WTC11 (cell line): ENCODE results near the gene DLGAP4. TPM values are rescaled to one million over a fixed set of nuclear protein-coding genes. Genes with fewer than 3 reads are reported as not detected.

ENCODE experiments used
- ATAC-seq: fragments of 200-7000 bp; cut with Tn5 transposase; 2 replicates; pipeline ENCODE4 v1.10.0; 2021; ENCODE audit warnings: mild to moderate bottlenecking, moderate library complexity
- CTCF ChIA-PET: fragments of 300-600 bp; sonication (Branson Sonifier 250); formaldehyde crosslinking; loops from one replicate; lab custom pipeline; 2021; ENCODE audit warnings: antibody characterized with exemption; lab: Charles Lee
- POLR2A ChIA-PET: fragments of 350-600 bp; sonication (Branson Sonifier 250); formaldehyde crosslinking; loops from one replicate; lab custom pipeline; 2021; ENCODE audit warnings: antibody characterized with exemption; lab: Charles Lee
- DNase-seq: peaks from one replicate; pipeline ENCODE4 v3.0.0; 2021; ENCODE audit warnings: low spot score
- H3K27ac Mint-ChIP-seq: 2 replicates; pipeline ENCODE4 v1.8.0; 2021; ENCODE audit warnings: mixed read lengths
- H3K27me3 Mint-ChIP-seq: 2 replicates; pipeline ENCODE4 v1.8.0; 2021; ENCODE audit warnings: low read depth, mild to moderate bottlenecking, moderate library complexity, mixed read lengths
- H3K36me3 Mint-ChIP-seq: 2 replicates; pipeline ENCODE4 v1.8.0; 2021; ENCODE audit warnings: mixed read lengths
- H3K4me1 Mint-ChIP-seq: 2 replicates; pipeline ENCODE4 v1.8.0; 2022; ENCODE audit warnings: mixed read lengths
- H3K4me3 Mint-ChIP-seq: 2 replicates; pipeline ENCODE4 v1.8.0; 2021; ENCODE audit warnings: mild to moderate bottlenecking, moderate library complexity, mixed read lengths
- H3K9me3 Mint-ChIP-seq: 2 replicates; pipeline ENCODE4 v1.8.0; 2021; ENCODE audit warnings: mixed read lengths
- ATF6 ChIP-seq: sonication (generic); formaldehyde crosslinking; IDR thresholded peaks from 2 replicates; pipeline ENCODE4 v1.8.1; 2023; ENCODE audit warnings: mild to moderate bottlenecking, missing genetic modification reagents
- CBFB ChIP-seq: sonication (generic); formaldehyde crosslinking; IDR thresholded peaks from 2 replicates; pipeline ENCODE4 v1.8.1; 2022; ENCODE audit warnings: mild to moderate bottlenecking, low read depth, missing genetic modification reagents
- E2F1 ChIP-seq: sonication (generic); formaldehyde crosslinking; IDR thresholded peaks from 2 replicates; pipeline ENCODE4 v1.8.0; 2022; ENCODE audit warnings: mild to moderate bottlenecking, missing genetic modification reagents
- FOXP1 ChIP-seq: sonication (generic); formaldehyde crosslinking; IDR thresholded peaks from 2 replicates; pipeline ENCODE4 v1.8.0; 2022; ENCODE audit warnings: missing genetic modification reagents, mild to moderate bottlenecking, moderate library complexity, borderline replicate concordance
- FOXP4 ChIP-seq: sonication (generic); formaldehyde crosslinking; IDR thresholded peaks from 2 replicates; pipeline ENCODE4 v1.8.0; 2022; ENCODE audit warnings: mild to moderate bottlenecking, missing genetic modification reagents
- IRF2 ChIP-seq: sonication (generic); formaldehyde crosslinking; IDR thresholded peaks from 2 replicates; pipeline ENCODE4 v1.8.0; 2022; ENCODE audit warnings: low read depth, missing genetic modification reagents, borderline replicate concordance
- NFATC4 ChIP-seq: fragments of 250-450 bp; sonication (Bioruptor Pico); IDR thresholded peaks from 2 replicates; pipeline ENCODE4 v1.9.0; 2021; ENCODE audit warnings: mild to moderate bottlenecking
- OVOL2 ChIP-seq: fragments of 250-450 bp; sonication (Bioruptor Pico); IDR thresholded peaks from 2 replicates; pipeline ENCODE4 v1.9.0; 2021; ENCODE audit warnings: mild to moderate bottlenecking, borderline replicate concordance
- SOX15 ChIP-seq: fragments of 250-450 bp; sonication (Bioruptor Pico); IDR thresholded peaks from 2 replicates; pipeline ENCODE4 v1.9.0; 2021; ENCODE audit warnings: mild to moderate bottlenecking
- STAT6 ChIP-seq: sonication (generic); formaldehyde crosslinking; conservative IDR thresholded peaks from 2 replicates; pipeline ENCODE4 v1.8.1; 2023; ENCODE audit warnings: mild to moderate bottlenecking, low read depth, missing genetic modification reagents, moderate library complexity
- TCF7 ChIP-seq: sonication (generic); formaldehyde crosslinking; IDR thresholded peaks from 2 replicates; pipeline ENCODE4 v1.8.0; 2022; ENCODE audit warnings: mild to moderate bottlenecking, low read depth, missing genetic modification reagents, moderate library complexity
- TEAD1 ChIP-seq: sonication (generic); formaldehyde crosslinking; IDR thresholded peaks from 2 replicates; pipeline ENCODE4 v1.8.0; 2022; ENCODE audit warnings: mild to moderate bottlenecking, missing genetic modification reagents
- ZMAT4 ChIP-seq: fragments of 250-450 bp; sonication (Bioruptor Pico); IDR thresholded peaks from 2 replicates; pipeline ENCODE4 v1.9.0; 2021; ENCODE audit warnings: mild to moderate bottlenecking
- ZNF423 ChIP-seq: fragments of 250-450 bp; sonication (Bioruptor Pico); IDR thresholded peaks from 2 replicates; pipeline ENCODE4 v2.1.2; 2022; ENCODE audit warnings: mild to moderate bottlenecking, moderate library complexity
- total RNA-seq: library from RNA; stranded (reverse); gene quantifications from 3 replicates; pipeline ENCODE4 v1.2.3, GENCODE V29; 2021

DLGAP4 gene
- total RNA-seq, 1 experiment from 2014 or later: 52.6 TPM

- TF ChIP-seq NFATC4 (CRISPR knock-in tag): no peak
- no peak for TF ChIP-seq TCF7 (CRISPR knock-in tag)
- no peak for TF ChIP-seq ZNF423
- TF ChIP-seq IRF2 (CRISPR knock-in tag): no peak
- TF ChIP-seq CBFB (CRISPR knock-in tag): no peak
Measured at GRCh38 chr20:36341331-36342020, 35.3 kb downstream of the DLGAP4 start (continued).

GRCh38 chr20:36342331-36343120 lies 36.4 kb downstream of the DLGAP4 start:
- CTCF ChIA-PET: interaction anchor here (1.0 to 2.2 kb wide), 3 partner anchors 10 to 164 kb away, joined by 3 to 8 read pairs (median 5); no protein-coding TSS in a partner anchor
- DNase-seq (no peak), ATAC-seq (no peak)
- POLR2A ChIA-PET: no interaction called here
- Mint-ChIP-seq H3K9me3 (no peaks in the 10 kb centered on the region), H3K4me3 (no peak overlapping the region), H3K27me3 (no peaks in the 10 kb centered on the region), H3K4me1 (peaks cover 19% of the 10 kb centered on the region), H3K36me3 (no peaks in the 10 kb centered on the region), H3K27ac (no peak overlapping the region)
- TF ChIP-seq STAT6 (no peak), ATF6 (CRISPR knock-in tag) (no peak), FOXP4 (no peak), TEAD1 (CRISPR knock-in tag) (no peak), E2F1 (CRISPR knock-in tag) (no peak)

GRCh38 chr20:36343641-36344040 lies 37.5 kb downstream of the DLGAP4 start:
- Mint-ChIP-seq H3K4me3 (no peak overlapping the region), H3K27ac (no peak overlapping the region), H3K27me3 (no peaks in the 10 kb centered on the region), H3K36me3 (no peaks in the 10 kb centered on the region), H3K4me1 (peaks cover 17% of the 10 kb centered on the region), H3K9me3 (no peaks in the 10 kb centered on the region)
- no peak for ATAC-seq
- DNase-seq: no peak
- POLR2A ChIA-PET: no interaction called here
- TF ChIP-seq SOX15 (CRISPR knock-in tag): no peak
- no peak for TF ChIP-seq ZMAT4
- TF ChIP-seq OVOL2 (CRISPR knock-in tag): no peak
- no peak for TF ChIP-seq FOXP1 (CRISPR knock-in tag)
- CTCF ChIA-PET: interaction anchor here (1.5 to 2.2 kb wide), 4 partner anchors 11 to 141 kb away, joined by 4 to 8 read pairs (median 5); no protein-coding TSS in a partner anchor
